Stimulated activated naive B cell treated with anti-CD40 and anti-IgM and Interleukin-4, amounts not matched to agents 10 μg/mL and 1 μg/mL and 100 μg/mL, for 72 hours (primary cell): ENCODE measurements around the gene CAMP.
"Not testable (repeated sequence)": the region's sequence is repeated elsewhere in the genome, so short reads cannot be mapped to it uniquely, and the experiment has no call there.

Source experiments
- ATAC-seq, 2 donors: fragments of 150-1000 bp; cut with Tn5 transposase; replicated peaks; 2 replicates each; pipeline ENCODE4 v1.10.0; 2021; ENCODE audit warnings: moderate library complexity in 1 of 2
- DNase-seq: peaks from one replicate; pipeline ENCODE4 v3.0.0; 2021
- H3K27ac Mint-ChIP-seq: one replicate; pipeline ENCODE4 v1.8.0; 2022; ENCODE audit warnings: mild to moderate bottlenecking, mixed read lengths
- H3K27me3 Mint-ChIP-seq, 2 donors: one replicate each; pipeline ENCODE4 v1.8.0; 2022; ENCODE audit warnings: mixed read lengths in 2 of 2
- H3K36me3 Mint-ChIP-seq, 2 donors: one replicate each; pipeline ENCODE4 v1.8.0; 2022; ENCODE audit warnings: mixed read lengths in 2 of 2, mild to moderate bottlenecking in 1 of 2
- H3K4me1 Mint-ChIP-seq, 2 donors: one replicate each; pipeline ENCODE4 v1.8.0; 2022; ENCODE audit warnings: mixed read lengths in 2 of 2, mild to moderate bottlenecking in 1 of 2
- H3K4me3 Mint-ChIP-seq, 2 donors: one replicate each; pipeline ENCODE4 v1.8.0; 2022; ENCODE audit warnings: mild to moderate bottlenecking in 2 of 2, mixed read lengths in 2 of 2, moderate library complexity in 1 of 2
- H3K9me3 Mint-ChIP-seq, 2 donors: one replicate each; pipeline ENCODE4 v1.8.0; 2022; ENCODE audit warnings: mixed read lengths in 2 of 2, mild to moderate bottlenecking in 1 of 2

The CAMP gene

GRCh38 chr3:48256557-48256956 is 33.3 kb downstream of the CAMP start:
- H3K4me1 Mint-ChIP-seq: peaks cover 0 to 1% of the 10 kb centered on the region in 2 donors
- H3K4me3 Mint-ChIP-seq: no peak overlapping the region
- H3K27me3 Mint-ChIP-seq: no peaks in the 10 kb centered on the region
- H3K9me3 Mint-ChIP-seq: peaks cover 0 to 1% of the 10 kb centered on the region in 2 donors
- ATAC-seq: no peak
- H3K27ac Mint-ChIP-seq: no peak overlapping the region
- peaks cover 39 to 59% of the 10 kb centered on the region in 2 donors for H3K36me3 Mint-ChIP-seq
- no peak for DNase-seq

GRCh38 chr3:48258530-48258929 is 35.2 kb downstream of the CAMP start:
- no peak overlapping the region for H3K4me3 Mint-ChIP-seq
- peaks cover 49 to 64% of the 10 kb centered on the region in 2 donors for H3K36me3 Mint-ChIP-seq
- ATAC-seq (no peak), DNase-seq (no peak)
- peaks cover 0 to 1% of the 10 kb centered on the region in 2 donors for H3K9me3 Mint-ChIP-seq
- H3K27ac Mint-ChIP-seq: no peak overlapping the region
- H3K27me3 Mint-ChIP-seq: no peaks in the 10 kb centered on the region
- peaks cover 0 to 1% of the 10 kb centered on the region in 2 donors for H3K4me1 Mint-ChIP-seq

GRCh38 chr3:48267782-48268181 is 44.5 kb downstream of the CAMP start:
- Mint-ChIP-seq H3K4me3 (no peak overlapping the region), H3K36me3 (peaks cover 39 to 48% of the 10 kb centered on the region in 2 donors), H3K27ac (no peak overlapping the region), H3K27me3 (no peaks in the 10 kb centered on the region), H3K9me3 (no peaks in the 10 kb centered on the region), H3K4me1 (peaks cover 11 to 12% of the 10 kb centered on the region in 2 donors)
- DNase-seq (no peak), ATAC-seq (no peak)

GRCh38 chr3:48268381-48268935 is 45.2 kb downstream of the CAMP start:
- peaks cover 12 to 14% of the 10 kb centered on the region in 2 donors for H3K4me1 Mint-ChIP-seq
- ATAC-seq: peak; percentile 65 to 76
- H3K27me3 Mint-ChIP-seq: no peaks in the 10 kb centered on the region
- H3K9me3 Mint-ChIP-seq: no peaks in the 10 kb centered on the region
- no peak for DNase-seq
- H3K4me3 Mint-ChIP-seq: no peak overlapping the region
- H3K36me3 Mint-ChIP-seq: peaks cover 38 to 48% of the 10 kb centered on the region in 2 donors
- peak overlapping the region; percentile 70 for H3K27ac Mint-ChIP-seq

GRCh38 chr3:48268936-48269561 is 45.8 kb downstream of the CAMP start:
- Mint-ChIP-seq H3K36me3 (peaks cover 34 to 44% of the 10 kb centered on the region in 2 donors), H3K27ac (no peak overlapping the region), H3K27me3 (no peaks in the 10 kb centered on the region), H3K9me3 (no peaks in the 10 kb centered on the region), H3K4me3 (no peak overlapping the region), H3K4me1 (peaks cover 13 to 18% of the 10 kb centered on the region in 2 donors)
- ATAC-seq: no peak
- no peak for DNase-seq

- no peak for ATAC-seq
- Mint-ChIP-seq H3K9me3 (no peaks in the 10 kb centered on the region), H3K4me3 (no peak overlapping the region), H3K36me3 (peaks cover 32 to 42% of the 10 kb centered on the region in 2 donors), H3K4me1 (peaks cover 13 to 18% of the 10 kb centered on the region in 2 donors), H3K27me3 (no peaks in the 10 kb centered on the region), H3K27ac (no peak overlapping the region)
- DNase-seq: no peak
These were observed 46.3 kb downstream of the CAMP start for GRCh38 chr3:48269592-48269991.

GRCh38 chr3:48270306-48270705 is 47.0 kb downstream of the CAMP start:
- DNase-seq (no peak), ATAC-seq (no peak)
- peaks cover 32 to 42% of the 10 kb centered on the region in 2 donors for H3K36me3 Mint-ChIP-seq
- peaks cover 13 to 18% of the 10 kb centered on the region in 2 donors for H3K4me1 Mint-ChIP-seq
- H3K27ac Mint-ChIP-seq: no peak overlapping the region
- H3K9me3 Mint-ChIP-seq: no peaks in the 10 kb centered on the region
- no peaks in the 10 kb centered on the region for H3K27me3 Mint-ChIP-seq
- no peak overlapping the region for H3K4me3 Mint-ChIP-seq

- H3K27ac Mint-ChIP-seq, H3K4me3 Mint-ChIP-seq, DNase-seq, H3K9me3 Mint-ChIP-seq, ATAC-seq, H3K27me3 Mint-ChIP-seq: not testable (repeated sequence)
- Mint-ChIP-seq H3K4me1 (peaks cover 13 to 18% of the 10 kb centered on the region in 2 donors), H3K36me3 (peaks cover 29 to 42% of the 10 kb centered on the region in 2 donors)
These were observed 47.9 kb downstream of the CAMP start for GRCh38 chr3:48271223-48271622.

- no peak for DNase-seq
- Mint-ChIP-seq H3K9me3 (no peaks in the 10 kb centered on the region), H3K27ac (no peak overlapping the region), H3K36me3 (peaks cover 28 to 42% of the 10 kb centered on the region in 2 donors), H3K4me3 (no peak overlapping the region), H3K27me3 (no peaks in the 10 kb centered on the region), H3K4me1 (peaks cover 13 to 18% of the 10 kb centered on the region in 2 donors)
- no peak for ATAC-seq
These were observed 48.6 kb downstream of the CAMP start for GRCh38 chr3:48271763-48272498.

GRCh38 chr3:48273594-48274211 is 50.4 kb downstream of the CAMP start:
- peak; percentile 70 to 81 for ATAC-seq
- peak; percentile 34 for DNase-seq
- no peaks in the 10 kb centered on the region for H3K9me3 Mint-ChIP-seq
- peaks cover 17 to 31% of the 10 kb centered on the region in 2 donors for H3K36me3 Mint-ChIP-seq
- no peak overlapping the region for H3K4me3 Mint-ChIP-seq
- peaks cover 3 to 7% of the 10 kb centered on the region in 2 donors for H3K4me1 Mint-ChIP-seq
- H3K27me3 Mint-ChIP-seq: no peaks in the 10 kb centered on the region
- peak overlapping the region; percentile 26 for H3K27ac Mint-ChIP-seq

- H3K4me3 Mint-ChIP-seq: no peak overlapping the region
- DNase-seq (no peak), ATAC-seq (no peak)
- peaks cover 2 to 6% of the 10 kb centered on the region in 2 donors for H3K4me1 Mint-ChIP-seq
- peaks cover 17 to 24% of the 10 kb centered on the region in 2 donors for H3K36me3 Mint-ChIP-seq
- H3K27ac Mint-ChIP-seq: no peak overlapping the region
- H3K27me3 Mint-ChIP-seq: no peaks in the 10 kb centered on the region
- H3K9me3 Mint-ChIP-seq: no peaks in the 10 kb centered on the region
These were observed 51.2 kb downstream of the CAMP start for GRCh38 chr3:48274452-48274851.
